Fibroblast of villous mesenchyme (primary cell): ENCODE measurements around the gene NAMPT. TPM values are rescaled to one million over a fixed set of nuclear protein-coding genes. Genes with fewer than 3 reads are reported as not detected.

Source experiments
- DNase-seq: peaks from one replicate; pipeline ENCODE4 v3.0.0-alpha.2; 2010; ENCODE audit warnings: low read depth
- H3K4me3 ChIP-seq: 2 replicates; pipeline ENCODE4 v1.5.1; 2011; ENCODE audit warnings: low read depth, mild to moderate bottlenecking, low read length
- total RNA-seq: library from RNA; depleted of rRNA; stranded (reverse); fragments of >200 nt; gene quantifications from 2 replicates; pipeline ENCODE4 v1.2.3, GENCODE V29; 2012
- TF ChIP-seq, protein P1 (sequence below): IDR thresholded peaks from 2 replicates; pipeline ENCODE4 v1.5.1; 2012; ENCODE audit warnings: low read depth, mild to moderate bottlenecking, low read length; ENCODE audit not compliant: insufficient read depth

NAMPT gene
- total RNA-seq, 1 donor = 180 TPM

DNA sequence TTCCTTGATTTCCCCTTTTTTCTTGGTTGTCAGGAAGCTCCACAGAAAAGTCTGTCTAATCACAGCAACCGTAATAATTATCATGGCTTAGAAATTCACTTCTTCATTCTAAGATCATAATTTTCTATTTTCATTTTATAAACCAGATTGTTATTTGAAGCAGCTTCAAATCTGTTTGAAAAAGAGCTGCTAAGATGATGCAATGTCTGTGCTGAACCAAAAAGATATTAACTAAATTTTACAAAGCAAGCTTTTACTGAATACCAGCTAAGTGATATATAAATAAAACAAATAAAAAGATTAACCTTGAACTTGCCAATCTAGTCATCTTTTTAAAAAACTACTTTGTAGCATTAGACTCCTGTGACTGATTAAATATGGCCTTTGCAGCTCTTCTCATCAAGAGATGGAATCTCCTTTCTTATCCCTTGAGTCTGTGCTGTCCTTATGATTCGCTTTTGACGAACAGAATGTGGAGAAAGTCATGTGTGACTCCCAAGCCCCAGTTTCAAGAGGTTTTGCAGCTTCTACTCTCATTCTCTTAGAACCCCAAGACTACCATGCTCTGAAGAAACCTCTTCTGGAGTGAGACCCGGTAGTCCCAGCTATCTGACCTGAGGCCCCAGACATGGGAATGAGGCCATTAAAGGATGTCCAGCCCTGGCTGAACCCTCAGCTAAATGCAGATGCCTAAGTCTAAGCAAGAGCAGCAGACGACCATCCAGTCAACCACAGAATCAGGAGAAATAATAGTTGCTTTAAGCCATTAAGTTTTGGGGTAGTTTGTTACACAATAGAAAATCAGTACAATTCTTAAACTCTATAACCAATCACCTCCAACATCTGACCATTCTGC, 14.4 kb downstream of the NAMPT start:
- no peak for DNase-seq
- TF ChIP-seq, protein P1, sequence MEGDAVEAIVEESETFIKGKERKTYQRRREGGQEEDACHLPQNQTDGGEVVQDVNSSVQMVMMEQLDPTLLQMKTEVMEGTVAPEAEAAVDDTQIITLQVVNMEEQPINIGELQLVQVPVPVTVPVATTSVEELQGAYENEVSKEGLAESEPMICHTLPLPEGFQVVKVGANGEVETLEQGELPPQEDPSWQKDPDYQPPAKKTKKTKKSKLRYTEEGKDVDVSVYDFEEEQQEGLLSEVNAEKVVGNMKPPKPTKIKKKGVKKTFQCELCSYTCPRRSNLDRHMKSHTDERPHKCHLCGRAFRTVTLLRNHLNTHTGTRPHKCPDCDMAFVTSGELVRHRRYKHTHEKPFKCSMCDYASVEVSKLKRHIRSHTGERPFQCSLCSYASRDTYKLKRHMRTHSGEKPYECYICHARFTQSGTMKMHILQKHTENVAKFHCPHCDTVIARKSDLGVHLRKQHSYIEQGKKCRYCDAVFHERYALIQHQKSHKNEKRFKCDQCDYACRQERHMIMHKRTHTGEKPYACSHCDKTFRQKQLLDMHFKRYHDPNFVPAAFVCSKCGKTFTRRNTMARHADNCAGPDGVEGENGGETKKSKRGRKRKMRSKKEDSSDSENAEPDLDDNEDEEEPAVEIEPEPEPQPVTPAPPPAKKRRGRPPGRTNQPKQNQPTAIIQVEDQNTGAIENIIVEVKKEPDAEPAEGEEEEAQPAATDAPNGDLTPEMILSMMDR = no peak

DNA sequence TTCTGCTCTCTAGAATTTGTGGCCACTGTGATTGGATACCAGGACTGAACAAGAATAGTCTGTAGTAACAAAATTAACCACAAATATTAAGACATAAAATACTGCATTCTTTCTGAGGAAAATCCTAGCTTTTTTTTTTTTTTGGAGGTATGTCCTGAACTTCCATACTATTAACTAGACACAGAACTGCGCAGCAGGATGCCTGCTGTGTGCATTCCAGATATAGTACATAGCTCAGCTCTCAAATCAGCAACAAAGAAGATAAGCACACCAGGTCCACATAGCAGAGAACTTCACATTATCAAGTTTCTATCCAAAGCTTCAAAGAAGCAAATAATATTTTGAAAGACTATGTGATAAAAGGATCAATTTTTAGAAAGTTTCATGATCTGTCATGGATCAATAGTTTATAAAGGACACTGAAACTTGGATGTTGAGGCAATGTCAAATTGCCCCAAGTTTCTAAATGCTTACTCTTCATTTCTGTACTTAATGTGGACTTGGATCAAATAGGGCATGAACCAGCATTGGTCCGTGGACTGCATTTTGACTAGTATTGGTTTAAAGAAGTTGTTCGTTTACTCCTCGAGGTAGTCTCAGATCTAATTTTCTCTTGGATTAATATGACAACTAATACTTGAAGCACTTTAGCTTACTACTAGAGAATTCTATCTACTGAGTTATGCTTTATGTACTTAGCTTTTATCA, 15.4 kb downstream of the NAMPT start:
- no peak overlapping the region for H3K4me3 ChIP-seq
- no peak for DNase-seq
- TF ChIP-seq, protein P1 = no peak

More for the DNA sequence above, 14.4 kb downstream of the NAMPT start:
- no peak overlapping the region for H3K4me3 ChIP-seq

DNA sequence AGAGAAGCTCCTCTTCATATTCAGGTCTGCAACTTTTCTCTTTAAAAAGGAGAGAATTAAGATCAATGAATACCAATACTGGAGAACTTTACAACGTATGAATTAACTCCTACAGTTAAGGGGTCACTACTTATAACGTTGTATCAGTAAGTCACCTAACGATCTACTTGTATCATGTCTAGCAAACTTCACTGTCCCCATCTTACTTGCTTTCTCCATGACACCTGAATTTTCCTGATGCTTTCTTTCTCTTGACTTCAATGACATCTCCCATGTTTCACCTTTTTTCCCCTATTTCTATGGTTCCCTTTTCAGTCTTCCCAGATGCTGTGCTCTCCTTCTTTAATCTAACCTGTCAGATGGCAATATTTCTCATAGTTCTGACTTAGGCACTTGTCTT, 19.6 kb downstream of the NAMPT start:
- H3K4me3 ChIP-seq = no peak overlapping the region
- DNase-seq = no peak
- TF ChIP-seq, protein P1 = no peak

DNA sequence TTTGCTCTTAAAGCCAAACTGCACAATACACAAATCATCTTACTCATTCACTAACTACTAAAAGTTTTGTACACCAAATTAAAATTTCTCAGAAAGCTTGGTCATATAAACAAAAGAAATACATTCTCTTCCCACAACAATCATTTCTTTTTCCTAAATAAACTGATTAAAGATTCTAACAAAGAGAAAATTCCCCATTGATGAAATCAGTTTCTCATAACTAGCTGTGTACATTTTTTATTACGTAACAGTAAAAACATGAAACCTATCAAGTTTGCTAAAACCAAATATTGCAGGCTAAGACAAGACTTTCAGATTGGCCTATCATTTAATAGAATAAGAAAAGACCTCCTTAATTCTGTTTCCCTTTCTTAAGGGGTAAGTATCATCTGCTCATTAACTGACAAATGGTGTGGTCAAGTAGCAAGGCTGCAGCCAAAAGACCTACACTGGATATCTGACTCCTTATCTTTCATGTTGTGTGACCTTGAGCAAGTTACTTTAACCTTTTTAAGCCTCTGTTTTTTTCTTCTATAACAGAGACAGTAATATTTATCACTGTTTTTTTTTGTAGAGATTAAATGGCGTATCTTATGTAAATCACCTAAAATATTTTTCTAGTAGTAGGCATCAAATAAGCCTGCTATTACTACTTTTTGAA, 22.4 kb downstream of the NAMPT start:
- H3K4me3 ChIP-seq = no peak overlapping the region
- DNase-seq = no peak
- TF ChIP-seq, protein P1 = no peak

DNA sequence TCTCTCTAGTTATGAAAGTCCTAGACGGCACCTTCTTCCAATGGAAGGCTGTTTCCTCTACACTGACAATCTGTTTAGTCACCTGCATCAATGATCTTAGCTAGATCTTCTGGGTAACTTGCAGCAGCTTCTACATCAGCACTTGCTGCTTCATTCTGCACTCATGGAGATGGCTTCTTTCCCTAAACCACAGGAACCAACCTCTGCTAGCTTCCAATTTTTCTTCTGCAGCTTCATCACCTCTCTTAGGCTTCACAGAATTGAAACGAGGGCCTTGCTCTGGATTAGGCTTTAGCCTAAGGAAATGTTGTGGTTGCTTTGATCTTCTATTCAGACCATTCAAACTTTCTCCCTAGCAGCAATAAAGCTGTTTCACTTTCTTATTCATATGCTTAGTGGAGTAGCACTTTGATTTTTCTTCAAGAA, 24.6 kb downstream of the NAMPT start:
- no peak for DNase-seq
- TF ChIP-seq, protein P1 = no peak
- H3K4me3 ChIP-seq = no peak overlapping the region

DNA sequence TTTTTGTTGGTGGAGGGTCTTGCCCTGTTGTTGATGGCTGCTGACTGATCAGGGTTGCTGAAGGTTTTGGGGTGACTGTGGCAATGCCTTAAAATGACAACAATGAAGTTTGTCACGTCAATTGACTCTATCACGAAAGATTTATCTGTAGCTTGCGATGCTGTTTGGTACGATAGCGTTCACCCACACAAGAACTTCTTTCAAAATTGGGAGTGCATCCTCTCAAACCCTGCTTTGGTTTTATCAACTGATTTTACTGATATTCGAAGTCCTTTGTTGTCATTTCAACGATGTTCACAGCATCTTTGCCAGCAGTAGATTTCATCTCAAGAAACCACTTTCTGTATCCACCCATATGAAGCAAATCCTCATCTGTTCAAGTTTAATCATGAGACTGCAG, 26.0 kb downstream of the NAMPT start:
- TF ChIP-seq, protein P1 = no peak
- no peak overlapping the region for H3K4me3 ChIP-seq
- DNase-seq = no peak
